ENCODE measurements around the gene KLHL11. TPM values are rescaled to one million over a fixed set of nuclear protein-coding genes. Genes with fewer than 3 reads are reported as not detected.
"Not testable (repeated sequence)": the region's sequence is repeated elsewhere in the genome, so short reads cannot be mapped to it uniquely, and the experiment has no call there.

Gene KLHL11
- total RNA-seq, 4 donors from 2014 or later, result 7.4 to 10.5 (median 7.7) TPM

DNA sequence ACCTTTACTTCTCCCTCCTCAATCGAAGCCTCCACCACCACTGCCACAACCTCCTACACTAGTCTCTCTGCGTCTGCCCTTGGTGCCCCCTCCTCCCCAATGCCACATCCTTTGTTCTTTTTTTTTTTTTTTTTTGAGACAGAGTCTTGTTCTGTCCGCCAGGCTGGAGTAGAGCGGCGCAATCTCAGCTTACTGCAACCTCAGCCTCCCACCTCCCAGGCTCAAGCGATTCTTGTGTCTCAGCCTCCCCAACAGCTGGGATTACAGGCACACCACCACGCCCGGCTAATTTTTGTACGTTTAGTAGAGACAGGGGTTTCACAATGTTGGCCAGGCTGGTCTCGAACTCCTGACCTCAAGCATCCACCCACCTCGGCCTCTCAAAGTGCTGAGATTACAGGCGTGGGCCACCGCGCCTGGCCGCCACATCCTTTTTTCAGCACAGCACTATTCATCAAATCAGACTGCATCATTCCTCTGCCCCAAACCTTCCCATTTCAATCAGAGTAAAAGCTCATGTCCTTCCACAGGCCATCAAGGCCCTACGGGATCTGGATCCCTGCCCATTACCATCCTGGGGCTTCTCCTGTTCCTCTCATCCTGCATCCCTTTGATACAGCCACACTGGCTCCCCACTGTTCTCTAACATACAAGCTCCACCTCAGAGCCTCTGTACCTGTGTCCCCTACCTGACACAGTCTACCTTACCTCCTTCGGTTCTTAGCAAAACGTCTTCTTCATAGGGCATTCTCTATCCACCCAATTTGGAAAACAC is 2.0 kb downstream of the KLHL11 start:
- Histone ChIP-seq H3K9me3 (no peaks in the 10 kb centered on the region), H3K4me3 (peak overlapping the region in 3 of 4 donors; percentile 88 to 96 (median 95)), H3K27me3 (no peaks in the 10 kb centered on the region), H3K4me1 (peaks cover 0 to 22% (median 9%) of the 10 kb centered on the region in 4 donors), H3K36me3 (peaks cover 0 to 9% (median 0%) of the 10 kb centered on the region in 3 donors), H3K27ac (no peak overlapping the region)
- TF ChIP-seq POLR2A (IDR thresholded peaks at IDR 0.05), result no peak
- TF ChIP-seq, protein P1, sequence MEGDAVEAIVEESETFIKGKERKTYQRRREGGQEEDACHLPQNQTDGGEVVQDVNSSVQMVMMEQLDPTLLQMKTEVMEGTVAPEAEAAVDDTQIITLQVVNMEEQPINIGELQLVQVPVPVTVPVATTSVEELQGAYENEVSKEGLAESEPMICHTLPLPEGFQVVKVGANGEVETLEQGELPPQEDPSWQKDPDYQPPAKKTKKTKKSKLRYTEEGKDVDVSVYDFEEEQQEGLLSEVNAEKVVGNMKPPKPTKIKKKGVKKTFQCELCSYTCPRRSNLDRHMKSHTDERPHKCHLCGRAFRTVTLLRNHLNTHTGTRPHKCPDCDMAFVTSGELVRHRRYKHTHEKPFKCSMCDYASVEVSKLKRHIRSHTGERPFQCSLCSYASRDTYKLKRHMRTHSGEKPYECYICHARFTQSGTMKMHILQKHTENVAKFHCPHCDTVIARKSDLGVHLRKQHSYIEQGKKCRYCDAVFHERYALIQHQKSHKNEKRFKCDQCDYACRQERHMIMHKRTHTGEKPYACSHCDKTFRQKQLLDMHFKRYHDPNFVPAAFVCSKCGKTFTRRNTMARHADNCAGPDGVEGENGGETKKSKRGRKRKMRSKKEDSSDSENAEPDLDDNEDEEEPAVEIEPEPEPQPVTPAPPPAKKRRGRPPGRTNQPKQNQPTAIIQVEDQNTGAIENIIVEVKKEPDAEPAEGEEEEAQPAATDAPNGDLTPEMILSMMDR (IDR thresholded peaks at IDR 0.05), result no peak
- DNase-seq, result no peak

DNA sequence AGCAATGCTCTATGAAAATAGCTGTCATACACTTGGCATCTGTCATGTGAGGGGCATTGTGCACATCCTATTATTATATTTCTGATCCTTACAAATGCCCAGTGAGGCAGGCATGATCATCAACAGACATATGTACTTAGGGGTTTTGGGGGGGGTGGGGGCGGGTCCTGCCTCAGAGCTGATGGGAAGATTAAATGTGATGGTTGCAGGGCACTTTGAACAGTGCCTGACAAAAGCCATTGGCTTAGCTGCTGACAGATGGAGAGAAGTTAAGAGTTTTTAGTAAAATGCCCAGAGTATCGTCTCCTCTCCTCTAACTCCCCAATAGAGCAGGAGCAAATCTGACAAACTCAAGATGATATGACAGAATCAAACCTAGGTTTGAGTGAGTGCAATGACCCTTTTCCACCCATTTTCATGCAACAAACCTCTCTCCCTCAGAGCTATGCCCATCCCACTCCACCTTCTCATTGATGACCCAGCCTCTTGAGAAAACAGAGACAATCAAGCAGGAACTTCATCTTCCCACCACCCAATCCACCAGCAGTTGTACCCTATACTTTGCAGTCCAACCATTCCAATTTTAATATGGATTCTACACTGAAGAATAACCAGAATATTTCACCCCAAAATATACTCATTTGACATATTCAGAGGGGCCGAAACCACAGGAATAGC is 4.8 kb downstream of the KLHL11 start:
- TF ChIP-seq POLR2A (IDR thresholded peaks at IDR 0.05), result no peak
- no peaks in the 10 kb centered on the region for H3K27me3 ChIP-seq
- H3K4me3 ChIP-seq, result no peak overlapping the region
- H3K36me3 ChIP-seq, result no peaks in the 10 kb centered on the region
- no peak overlapping the region for H3K27ac ChIP-seq
- DNase-seq, result no peak
- peaks cover 0 to 22% (median 9%) of the 10 kb centered on the region in 4 donors for H3K4me1 ChIP-seq
- H3K9me3 ChIP-seq, result no peaks in the 10 kb centered on the region

GRCh38 chr17:41851382-41851781 is 13.8 kb downstream of the KLHL11 start:
- not testable (repeated sequence) for H3K27me3 ChIP-seq, H3K9me3 ChIP-seq, H3K4me3 ChIP-seq, H3K27ac ChIP-seq, H3K4me1 ChIP-seq, DNase-seq
- peaks cover 0 to 21% (median 0%) of the 10 kb centered on the region in 3 donors for H3K36me3 ChIP-seq

GRCh38 chr17:41849251-41849990 is 15.8 kb downstream of the KLHL11 start:
- H3K9me3 ChIP-seq, result no peaks in the 10 kb centered on the region
- TF ChIP-seq POLR2A (IDR thresholded peaks at IDR 0.05), result no peak
- TF ChIP-seq, protein P1 (IDR thresholded peaks at IDR 0.05), result no peak
- no peak overlapping the region for H3K27ac ChIP-seq
- H3K4me1 ChIP-seq, result no peaks in the 10 kb centered on the region
- no peak for DNase-seq
- H3K27me3 ChIP-seq, result no peaks in the 10 kb centered on the region
- H3K36me3 ChIP-seq, result peaks cover 0 to 13% (median 0%) of the 10 kb centered on the region in 3 donors
- no peak overlapping the region for H3K4me3 ChIP-seq

GRCh38 chr17:41848788-41849187 is 16.4 kb downstream of the KLHL11 start:
- Histone ChIP-seq H3K4me1 (no peaks in the 10 kb centered on the region), H3K27me3 (no peaks in the 10 kb centered on the region), H3K4me3 (no peak overlapping the region), H3K27ac (no peak overlapping the region), H3K36me3 (peaks cover 0 to 6% (median 0%) of the 10 kb centered on the region in 3 donors), H3K9me3 (no peaks in the 10 kb centered on the region)
- DNase-seq, result no peak
- no peak for TF ChIP-seq POLR2A (IDR thresholded peaks at IDR 0.05)
- TF ChIP-seq, protein P1 (IDR thresholded peaks at IDR 0.05), result no peak

GRCh38 chr17:41844971-41845370 is 20.3 kb downstream of the KLHL11 start:
- TF ChIP-seq POLR2A (IDR thresholded peaks at IDR 0.05), result no peak
- TF ChIP-seq, protein P1 (IDR thresholded peaks at IDR 0.05), result no peak
- DNase-seq, result no peak
- Histone ChIP-seq H3K27me3 (no peaks in the 10 kb centered on the region), H3K36me3 (no peaks in the 10 kb centered on the region), H3K27ac (no peak overlapping the region), H3K4me1 (no peaks in the 10 kb centered on the region), H3K4me3 (no peak overlapping the region), H3K9me3 (no peaks in the 10 kb centered on the region)

GRCh38 chr17:41840781-41841180 is 24.4 kb downstream of the KLHL11 start:
- peak in 1 of 3 donors; percentile 11 for DNase-seq
- H3K4me3 ChIP-seq, H3K4me1 ChIP-seq, H3K36me3 ChIP-seq, H3K9me3 ChIP-seq, H3K27ac ChIP-seq, H3K27me3 ChIP-seq: not testable (repeated sequence)

DNA sequence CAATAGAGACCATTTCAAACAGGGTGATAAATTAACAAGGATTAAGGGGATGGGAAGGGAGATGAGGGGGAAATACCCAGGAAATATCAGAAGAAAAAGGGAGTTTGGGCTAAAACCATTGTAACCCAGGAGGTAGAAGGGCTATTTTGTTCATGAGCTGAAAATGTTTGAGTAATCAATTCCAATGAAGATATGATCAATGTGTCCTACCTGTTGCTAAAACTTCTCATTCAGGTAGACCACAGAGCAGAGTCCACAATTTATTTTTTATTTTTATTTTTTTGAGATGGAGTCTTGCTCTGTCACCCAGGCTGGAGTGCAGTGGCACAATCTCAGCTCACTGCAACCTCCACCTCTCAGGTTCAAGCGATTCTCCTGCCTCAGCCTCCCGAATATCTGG is 25.8 kb downstream of the KLHL11 start:
- H3K9me3 ChIP-seq, H3K27me3 ChIP-seq, H3K27ac ChIP-seq, H3K4me3 ChIP-seq, H3K36me3 ChIP-seq, H3K4me1 ChIP-seq, DNase-seq: not testable (repeated sequence)
